Fibroblast of lung (primary cell): ENCODE data around the gene SLC38A7.

Experiments used
- EZH2 ChIP-seq: IDR thresholded peaks from 2 replicates; pipeline ENCODE4 v1.5.1; 2012; ENCODE audit warnings: low read length, control low read depth, mild to moderate bottlenecking; ENCODE audit errors: missing control alignments
- TF ChIP-seq, protein P1 (sequence below), 2 donors: IDR thresholded peaks in 1 of 2; conservative IDR thresholded peaks in 1 of 2; 1 replicate in 1 of 2; 2 replicates in 1 of 2; pipeline ENCODE4 v1.5.1; 2011 to 2012; ENCODE audit warnings: low read length in 2 of 2, control low read depth in 1 of 2, inconsistent platforms in 1 of 2, low read depth in 1 of 2, mild to moderate bottlenecking in 1 of 2

DNA sequence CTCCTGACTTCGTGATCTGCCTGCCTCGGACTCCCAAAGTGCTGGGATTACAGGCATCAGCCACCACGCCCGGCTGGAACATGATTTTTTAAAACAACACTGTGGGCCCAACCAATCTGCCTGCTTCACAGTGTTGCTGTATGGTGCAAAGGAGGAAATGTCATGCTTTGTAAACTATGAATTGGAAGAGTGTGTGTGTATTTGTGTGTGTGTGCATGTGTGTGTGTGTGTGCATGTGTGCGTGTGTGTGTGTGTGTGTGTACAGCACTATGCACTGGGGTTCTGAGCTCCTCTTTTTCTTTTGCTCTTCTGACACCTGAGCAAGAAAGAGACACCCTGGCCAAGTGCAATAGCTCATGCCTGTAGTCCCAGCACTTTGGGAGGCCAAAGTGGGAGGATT lies 40.5 kb downstream of the SLC38A7 start:
- TF ChIP-seq, protein P1, sequence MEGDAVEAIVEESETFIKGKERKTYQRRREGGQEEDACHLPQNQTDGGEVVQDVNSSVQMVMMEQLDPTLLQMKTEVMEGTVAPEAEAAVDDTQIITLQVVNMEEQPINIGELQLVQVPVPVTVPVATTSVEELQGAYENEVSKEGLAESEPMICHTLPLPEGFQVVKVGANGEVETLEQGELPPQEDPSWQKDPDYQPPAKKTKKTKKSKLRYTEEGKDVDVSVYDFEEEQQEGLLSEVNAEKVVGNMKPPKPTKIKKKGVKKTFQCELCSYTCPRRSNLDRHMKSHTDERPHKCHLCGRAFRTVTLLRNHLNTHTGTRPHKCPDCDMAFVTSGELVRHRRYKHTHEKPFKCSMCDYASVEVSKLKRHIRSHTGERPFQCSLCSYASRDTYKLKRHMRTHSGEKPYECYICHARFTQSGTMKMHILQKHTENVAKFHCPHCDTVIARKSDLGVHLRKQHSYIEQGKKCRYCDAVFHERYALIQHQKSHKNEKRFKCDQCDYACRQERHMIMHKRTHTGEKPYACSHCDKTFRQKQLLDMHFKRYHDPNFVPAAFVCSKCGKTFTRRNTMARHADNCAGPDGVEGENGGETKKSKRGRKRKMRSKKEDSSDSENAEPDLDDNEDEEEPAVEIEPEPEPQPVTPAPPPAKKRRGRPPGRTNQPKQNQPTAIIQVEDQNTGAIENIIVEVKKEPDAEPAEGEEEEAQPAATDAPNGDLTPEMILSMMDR (conservative IDR thresholded peaks at IDR 0.05 in 1 of 2, IDR thresholded peaks at IDR 0.05 in 1 of 2; ENCODE audit: low read depth in 1 of 2, low read length in 2 of 2): no peak
- no peak for TF ChIP-seq EZH2
